Measurements from ENCODE around the gene CLSTN1.
"Not testable (repeated sequence)": the region's sequence is repeated elsewhere in the genome, so short reads cannot be mapped to it uniquely, and the experiment has no call there.

The CLSTN1 gene

DNA sequence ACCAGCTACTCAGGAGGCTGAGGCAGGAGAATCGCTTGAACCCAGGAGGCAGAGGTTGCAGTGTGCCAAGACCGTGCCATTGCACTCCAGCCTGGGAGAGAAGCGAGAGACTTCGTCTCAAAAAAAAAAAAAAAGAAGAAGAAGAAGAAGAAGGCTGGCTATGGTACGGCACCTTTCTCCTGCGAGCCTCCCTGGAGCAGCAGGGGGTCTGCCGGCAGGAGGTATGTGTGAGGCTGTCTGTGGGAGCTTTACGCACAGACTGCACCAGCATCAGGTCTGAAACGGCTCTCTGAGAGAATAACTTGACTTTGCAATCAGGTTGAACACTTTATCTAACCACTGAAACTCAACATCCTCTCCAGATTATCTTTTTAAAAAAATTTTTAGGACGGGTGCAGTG lies 44.9 kb downstream of the CLSTN1 start:
- no peak overlapping the region for H3K4me3 ChIP-seq (ENCODE audit: low read depth, low read length)
- H3K36me3 ChIP-seq (ENCODE audit: control insufficient read depth, insufficient read depth, low read length) = no peaks in the 10 kb centered on the region
- H3K27ac ChIP-seq (ENCODE audit: low read depth, low read length) = no peak overlapping the region
- H3K4me1 ChIP-seq (ENCODE audit: control insufficient read depth, insufficient read depth, low read length) = 0 out of 2 replicates have a peak, but pooled peaks cover 7% of the 10 kb centered on the region
- no peaks in the 10 kb centered on the region for H3K27me3 ChIP-seq (ENCODE audit: control insufficient read depth, insufficient read depth, low read length)
- H3K9me3 ChIP-seq (ENCODE audit: control insufficient read depth, insufficient read depth, low read depth, low read length) = no peaks in the 10 kb centered on the region
- H3K9ac ChIP-seq (ENCODE audit: low read length) = no peak overlapping the region

DNA sequence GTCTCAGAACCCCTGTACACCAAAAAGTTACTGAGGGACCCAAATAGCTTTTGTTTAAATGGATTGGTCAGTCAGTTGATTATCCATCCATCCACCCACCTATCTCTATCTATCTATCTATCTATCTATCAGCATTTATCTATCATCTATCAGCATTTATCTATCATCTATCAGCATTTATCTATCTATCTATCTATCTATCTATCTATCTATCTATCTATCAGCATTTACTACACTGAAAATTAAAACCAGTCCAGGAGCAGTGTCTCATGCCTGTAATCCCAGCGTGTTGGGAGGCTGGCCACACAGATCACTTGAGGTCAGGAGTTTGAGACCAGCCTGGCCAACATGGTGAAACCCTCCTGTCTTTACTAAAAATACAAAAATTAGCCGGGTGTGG lies 47.1 kb downstream of the CLSTN1 start:
- Histone ChIP-seq H3K4me1 (ENCODE audit: control insufficient read depth, insufficient read depth, low read length) (0 out of 2 replicates have a peak, but pooled peaks cover 7% of the 10 kb centered on the region), H3K9me3 (ENCODE audit: control insufficient read depth, insufficient read depth, low read depth, low read length) (no peaks in the 10 kb centered on the region), H3K4me3 (ENCODE audit: low read depth, low read length) (no peak overlapping the region), H3K36me3 (ENCODE audit: control insufficient read depth, insufficient read depth, low read length) (peaks cover 10% of the 10 kb centered on the region), H3K27ac (ENCODE audit: low read depth, low read length) (no peak overlapping the region), H3K27me3 (ENCODE audit: control insufficient read depth, insufficient read depth, low read length) (no peaks in the 10 kb centered on the region), H3K9ac (ENCODE audit: low read length) (no peak overlapping the region)

DNA sequence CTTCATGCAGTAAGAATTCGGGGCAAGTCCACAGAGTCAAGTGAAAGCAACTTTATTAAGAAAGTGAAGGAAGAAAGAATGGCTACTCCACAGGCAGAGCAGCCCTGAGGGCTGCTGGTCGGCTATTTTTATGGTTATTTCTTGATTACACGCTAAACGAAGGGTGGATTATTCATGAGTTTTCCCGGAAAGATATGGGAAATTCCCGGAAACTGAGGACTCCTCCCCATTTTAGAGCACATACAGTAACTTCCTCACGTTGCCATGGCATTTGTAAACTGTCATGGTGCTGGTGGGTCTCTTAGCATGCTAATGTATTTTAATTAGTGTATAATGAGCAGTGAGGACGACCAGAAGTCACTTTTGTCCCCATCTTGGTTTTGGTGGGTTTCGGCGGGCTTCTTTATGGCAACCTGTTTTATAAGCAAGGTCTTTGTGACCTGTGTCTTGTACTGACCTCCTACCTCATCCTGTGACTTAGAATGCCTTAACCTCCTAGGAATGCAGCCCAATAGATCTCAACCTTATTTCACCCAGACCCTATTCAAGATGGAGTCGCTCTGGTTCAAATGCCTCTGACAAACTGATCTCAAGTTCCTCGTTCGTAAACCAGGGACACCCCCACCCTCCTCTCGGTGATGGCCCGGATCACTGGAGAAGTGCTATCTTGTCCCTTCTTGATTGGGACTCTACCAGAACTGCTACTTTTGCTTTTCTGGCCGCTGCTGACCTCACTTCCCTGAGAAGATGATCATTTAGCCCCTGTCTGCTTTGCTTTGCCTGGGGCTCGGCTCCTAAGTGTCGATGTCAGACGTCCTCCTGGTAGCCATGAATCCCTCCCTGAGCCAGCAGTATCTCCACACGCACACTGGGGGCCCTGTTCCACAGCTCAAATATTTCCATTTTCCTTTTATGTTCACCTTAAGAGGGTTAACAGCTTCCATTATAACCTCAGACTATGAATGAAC lies 48.8 kb downstream of the CLSTN1 start:
- Histone ChIP-seq H3K9ac (ENCODE audit: low read length) (no peak overlapping the region), H3K27ac (ENCODE audit: low read depth, low read length) (no peak overlapping the region)

DNA sequence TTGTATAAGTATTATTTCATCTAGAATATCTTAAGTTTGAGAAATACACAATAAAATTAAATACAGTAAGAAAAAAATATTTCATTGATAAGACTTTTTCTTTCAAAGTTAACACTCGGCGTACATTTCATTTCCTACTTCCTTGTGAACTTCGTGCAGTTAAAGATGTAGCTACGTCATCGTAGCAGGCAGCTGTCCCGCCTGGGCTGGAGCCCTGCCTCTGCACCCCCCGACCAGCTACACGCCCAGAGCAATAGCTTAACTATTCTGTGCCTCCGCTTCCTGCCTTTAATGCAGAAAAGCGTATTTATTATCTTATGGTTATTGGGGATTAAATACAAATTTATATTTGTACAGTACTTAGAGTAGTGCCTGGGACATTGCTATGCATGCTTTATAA lies 53.5 kb downstream of the CLSTN1 start:
- Histone ChIP-seq H3K9me3 (ENCODE audit: control insufficient read depth, insufficient read depth, low read depth, low read length) (no peaks in the 10 kb centered on the region), H3K4me3 (ENCODE audit: low read depth, low read length) (no peak overlapping the region), H3K9ac (ENCODE audit: low read length) (no peak overlapping the region), H3K27ac (ENCODE audit: low read depth, low read length) (no peak overlapping the region), H3K4me1 (ENCODE audit: control insufficient read depth, insufficient read depth, low read length) (peaks cover 10% of the 10 kb centered on the region), H3K27me3 (ENCODE audit: control insufficient read depth, insufficient read depth, low read length) (no peaks in the 10 kb centered on the region), H3K36me3 (ENCODE audit: control insufficient read depth, insufficient read depth, low read length) (peaks cover 13% of the 10 kb centered on the region)

More for the DNA sequence above, 48.8 kb downstream of the CLSTN1 start:
- Histone ChIP-seq H3K36me3 (ENCODE audit: control insufficient read depth, insufficient read depth, low read length) (peaks cover 13% of the 10 kb centered on the region), H3K9me3 (ENCODE audit: control insufficient read depth, insufficient read depth, low read depth, low read length) (no peaks in the 10 kb centered on the region), H3K4me1 (ENCODE audit: control insufficient read depth, insufficient read depth, low read length) (0 out of 2 replicates have a peak, but pooled peaks cover 7% of the 10 kb centered on the region), H3K4me3 (ENCODE audit: low read depth, low read length) (no peak overlapping the region), H3K27me3 (ENCODE audit: control insufficient read depth, insufficient read depth, low read length) (no peaks in the 10 kb centered on the region)

DNA sequence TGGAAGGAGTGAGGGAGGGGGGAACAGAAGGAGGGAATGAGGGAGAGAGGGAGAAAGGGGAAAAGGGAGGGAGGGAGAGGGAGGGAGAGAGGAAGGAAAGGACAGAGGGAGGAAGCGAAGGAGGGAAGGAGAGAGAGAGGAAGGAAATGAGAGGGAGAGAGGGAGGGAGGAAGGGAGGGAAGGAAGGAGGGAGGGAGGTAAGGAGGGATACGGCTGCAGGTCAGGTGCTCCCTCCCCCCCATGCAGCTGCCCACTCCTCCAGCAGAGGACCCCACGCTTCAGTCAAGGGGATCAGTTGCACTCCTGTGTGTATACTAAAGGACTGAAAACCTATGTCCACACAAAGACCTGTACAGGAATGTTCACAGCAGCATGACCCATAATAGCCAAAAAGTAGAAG lies 54.8 kb downstream of the CLSTN1 start:
- H3K4me3 ChIP-seq (ENCODE audit: low read depth, low read length) = no peak overlapping the region
- H3K27ac ChIP-seq (ENCODE audit: low read depth, low read length) = no peak overlapping the region
- H3K9ac ChIP-seq (ENCODE audit: low read length) = no peak overlapping the region
- H3K9me3 ChIP-seq (ENCODE audit: control insufficient read depth, insufficient read depth, low read depth, low read length) = no peaks in the 10 kb centered on the region
- H3K36me3 ChIP-seq (ENCODE audit: control insufficient read depth, insufficient read depth, low read length) = peaks cover 13% of the 10 kb centered on the region
- no peaks in the 10 kb centered on the region for H3K27me3 ChIP-seq (ENCODE audit: control insufficient read depth, insufficient read depth, low read length)
- H3K4me1 ChIP-seq (ENCODE audit: control insufficient read depth, insufficient read depth, low read length) = peaks cover 15% of the 10 kb centered on the region

DNA sequence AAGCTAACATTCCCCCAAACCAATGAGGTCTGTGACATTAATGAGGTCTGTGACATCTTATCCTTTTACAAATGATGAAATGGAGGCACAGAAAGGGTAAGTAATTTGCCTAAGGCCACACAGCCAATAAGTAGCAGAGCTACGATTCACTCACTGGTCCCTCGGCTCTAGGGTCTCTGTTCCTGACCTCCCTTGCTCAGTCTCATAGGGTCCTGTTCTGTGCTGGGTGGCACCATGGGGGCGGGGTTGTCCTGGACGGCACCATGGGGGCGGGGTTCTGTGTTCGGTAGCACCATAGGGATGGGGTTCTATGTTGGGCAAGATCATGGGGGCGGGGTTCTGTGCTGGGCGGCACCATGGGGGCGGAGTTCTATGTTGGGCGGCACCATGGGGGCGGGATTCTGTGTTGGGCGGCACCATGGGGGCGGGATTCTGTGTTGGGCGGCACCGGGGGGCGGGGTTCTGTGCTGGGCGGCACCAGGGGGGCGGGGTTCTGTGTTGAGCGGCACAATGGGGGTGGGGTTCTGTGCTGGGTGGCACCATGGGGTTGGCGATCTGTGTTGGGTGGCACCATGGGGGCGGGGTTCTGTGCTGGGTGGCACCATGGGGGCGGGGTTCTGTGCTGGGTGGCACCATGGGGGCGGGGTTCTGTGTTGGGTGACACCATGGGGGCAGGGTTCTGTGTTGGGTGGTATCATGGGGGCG lies 55.6 kb downstream of the CLSTN1 start:
- Histone ChIP-seq H3K4me1 (ENCODE audit: control insufficient read depth, insufficient read depth, low read length) (peaks cover 17% of the 10 kb centered on the region), H3K9ac (ENCODE audit: low read length) (no peak overlapping the region), H3K4me3 (ENCODE audit: low read depth, low read length) (no peak overlapping the region), H3K36me3 (ENCODE audit: control insufficient read depth, insufficient read depth, low read length) (peaks cover 19% of the 10 kb centered on the region), H3K27ac (ENCODE audit: low read depth, low read length) (no peak overlapping the region), H3K27me3 (ENCODE audit: control insufficient read depth, insufficient read depth, low read length) (no peaks in the 10 kb centered on the region), H3K9me3 (ENCODE audit: control insufficient read depth, insufficient read depth, low read depth, low read length) (no peaks in the 10 kb centered on the region)

DNA sequence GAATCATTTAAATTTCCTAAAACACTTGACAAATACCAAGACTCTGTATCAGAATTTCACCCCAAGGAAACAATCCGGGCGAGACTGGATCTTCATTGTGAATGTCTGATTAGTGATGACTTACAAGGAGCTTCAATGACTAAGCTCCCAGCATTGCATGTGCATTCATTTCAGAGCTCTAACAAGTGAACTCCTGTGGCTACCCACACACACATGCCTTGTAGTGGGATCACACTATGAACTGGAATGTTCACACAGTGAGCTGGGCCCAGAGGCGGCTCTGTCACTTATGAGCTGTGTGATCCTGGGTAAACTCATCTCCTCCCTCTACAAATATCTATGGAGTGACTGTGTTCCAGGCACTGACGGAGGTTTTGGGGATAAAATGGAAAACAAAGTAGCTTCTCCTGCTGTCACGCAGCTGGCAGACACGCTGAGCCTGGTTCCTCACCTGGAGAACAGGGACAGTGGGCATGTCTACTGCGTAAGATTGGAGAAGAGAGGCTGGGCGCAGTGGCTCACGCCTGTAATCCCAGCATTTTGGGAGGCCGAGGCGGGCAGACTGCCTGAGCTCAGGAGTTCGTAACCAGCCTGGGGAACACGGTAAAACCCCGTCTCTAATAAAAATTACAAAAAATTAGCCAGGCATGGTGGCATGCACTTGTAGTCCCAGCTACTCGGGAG lies 56.9 kb downstream of the CLSTN1 start:
- no peaks in the 10 kb centered on the region for H3K9me3 ChIP-seq (ENCODE audit: control insufficient read depth, insufficient read depth, low read depth, low read length)
- no peak overlapping the region for H3K4me3 ChIP-seq (ENCODE audit: low read depth, low read length)
- H3K4me1 ChIP-seq (ENCODE audit: control insufficient read depth, insufficient read depth, low read length) = peaks cover 18% of the 10 kb centered on the region
- peaks cover 11% of the 10 kb centered on the region; the same call in 1 of the 2 replicates for H3K36me3 ChIP-seq (ENCODE audit: control insufficient read depth, insufficient read depth, low read length)
- H3K9ac ChIP-seq (ENCODE audit: low read length) = no peak overlapping the region
- H3K27me3 ChIP-seq (ENCODE audit: control insufficient read depth, insufficient read depth, low read length) = no peaks in the 10 kb centered on the region
- no peak overlapping the region for H3K27ac ChIP-seq (ENCODE audit: low read depth, low read length)

DNA sequence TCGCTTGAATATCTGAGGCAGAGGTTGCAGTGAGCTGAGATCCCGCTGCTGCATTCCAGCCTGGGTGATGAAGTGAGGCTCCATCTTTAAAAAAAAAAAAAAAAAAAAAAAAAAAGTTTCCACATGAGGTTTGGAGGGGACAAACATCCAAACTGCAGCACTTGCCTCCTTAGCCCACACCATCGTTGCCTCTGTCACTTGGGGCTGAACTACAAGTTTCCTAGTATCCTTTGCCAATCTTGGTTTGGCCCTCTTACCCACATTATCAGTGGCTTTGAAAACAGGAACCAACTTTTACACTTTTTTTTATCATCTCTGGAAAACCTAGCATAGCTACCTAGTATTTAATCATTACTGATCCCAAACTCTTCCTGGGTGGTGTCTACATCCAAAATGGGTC lies 59.2 kb downstream of the CLSTN1 start:
- Histone ChIP-seq H3K9ac (ENCODE audit: low read length) (no peak overlapping the region), H3K27me3 (ENCODE audit: control insufficient read depth, insufficient read depth, low read length) (no peaks in the 10 kb centered on the region), H3K4me3 (ENCODE audit: low read depth, low read length) (no peak overlapping the region), H3K36me3 (ENCODE audit: control insufficient read depth, insufficient read depth, low read length) (peaks cover 9% of the 10 kb centered on the region; the same call in 1 of the 2 replicates), H3K9me3 (ENCODE audit: control insufficient read depth, insufficient read depth, low read depth, low read length) (no peaks in the 10 kb centered on the region), H3K27ac (ENCODE audit: low read depth, low read length) (no peak overlapping the region), H3K4me1 (ENCODE audit: control insufficient read depth, insufficient read depth, low read length) (peaks cover 29% of the 10 kb centered on the region)

DNA sequence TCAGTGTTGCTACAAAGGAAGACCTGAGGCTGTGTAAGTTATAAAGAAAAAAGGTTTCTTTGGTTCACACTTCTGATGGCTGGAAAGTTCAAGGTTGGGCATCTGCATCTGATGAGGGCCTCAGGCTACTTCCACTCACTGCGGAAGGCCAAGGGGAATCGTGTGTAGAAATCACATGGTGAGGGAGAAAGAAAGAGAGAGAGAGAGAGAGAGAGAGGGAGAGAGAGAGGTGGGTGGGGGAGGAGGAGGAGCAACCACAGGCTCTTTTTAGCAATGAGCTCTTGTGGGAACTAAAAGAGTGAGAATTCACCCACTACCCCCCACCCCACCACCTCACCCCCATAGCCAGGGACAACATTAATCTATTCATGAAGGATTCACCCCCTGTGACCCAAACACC lies 59.9 kb downstream of the CLSTN1 start:
- Histone ChIP-seq H3K4me1 (ENCODE audit: control insufficient read depth, insufficient read depth, low read length) (peaks cover 29% of the 10 kb centered on the region), H3K9ac (ENCODE audit: low read length) (no peak overlapping the region), H3K9me3 (ENCODE audit: control insufficient read depth, insufficient read depth, low read depth, low read length) (no peaks in the 10 kb centered on the region), H3K27ac (ENCODE audit: low read depth, low read length) (no peak overlapping the region), H3K36me3 (ENCODE audit: control insufficient read depth, insufficient read depth, low read length) (peaks cover 10% of the 10 kb centered on the region; the same call in 1 of the 2 replicates), H3K4me3 (ENCODE audit: low read depth, low read length) (no peak overlapping the region), H3K27me3 (ENCODE audit: control insufficient read depth, insufficient read depth, low read length) (no peaks in the 10 kb centered on the region)

DNA sequence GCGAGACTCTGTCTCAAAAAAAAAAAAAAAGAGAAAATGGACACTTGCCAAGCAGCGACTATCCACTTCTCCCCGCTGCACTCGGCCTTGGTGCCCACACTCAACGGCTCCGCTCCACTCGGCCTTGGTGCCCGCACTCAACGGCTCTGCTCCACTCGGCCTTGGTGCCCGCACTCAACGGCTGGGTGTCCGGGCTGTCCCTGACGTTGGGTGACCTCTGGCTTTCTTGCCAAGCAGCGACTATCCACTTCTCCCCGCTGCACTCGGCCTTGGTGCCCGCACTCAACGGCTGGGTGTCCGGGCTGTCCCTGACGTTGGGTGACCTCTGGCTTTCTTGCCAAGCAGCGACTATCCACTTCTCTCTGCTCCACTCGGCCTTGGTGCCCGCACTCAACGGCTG lies 61.3 kb downstream of the CLSTN1 start:
- not testable (repeated sequence) for H3K27ac ChIP-seq (ENCODE audit: low read depth, low read length); H3K9ac ChIP-seq (ENCODE audit: low read length); H3K27me3 ChIP-seq (ENCODE audit: control insufficient read depth, insufficient read depth, low read length); H3K9me3 ChIP-seq (ENCODE audit: control insufficient read depth, insufficient read depth, low read depth, low read length); H3K4me3 ChIP-seq (ENCODE audit: low read depth, low read length)
- Histone ChIP-seq H3K4me1 (ENCODE audit: control insufficient read depth, insufficient read depth, low read length) (peaks cover 33% of the 10 kb centered on the region), H3K36me3 (ENCODE audit: control insufficient read depth, insufficient read depth, low read length) (peaks cover 15% of the 10 kb centered on the region)

Measured in HUES6 (cell line).